ENCODE results near the gene RNF14.

DNA sequence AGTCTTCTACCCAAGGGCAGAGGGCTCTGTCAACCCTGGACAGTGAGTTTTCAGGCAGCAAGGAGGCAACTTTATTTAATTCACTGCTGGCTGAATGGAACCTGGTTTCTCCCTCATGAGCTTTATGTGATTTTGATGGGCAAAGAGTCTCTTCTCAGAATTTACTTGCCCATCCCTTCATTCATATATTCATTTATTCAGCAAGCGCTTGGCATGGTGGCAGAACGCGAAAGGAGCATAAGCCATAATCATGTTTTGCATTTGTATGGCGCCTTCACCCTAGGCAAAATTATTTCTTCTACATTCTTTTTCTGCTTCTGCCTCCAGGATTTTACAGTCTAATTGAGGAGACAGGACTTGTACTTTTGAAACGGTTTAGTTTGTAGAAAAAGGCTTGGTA, 37.2 kb upstream of the RNF14 start:
- no peak for TF ChIP-seq TAF1 (IDR thresholded peaks at IDR 0.05; ENCODE audit: low read depth)
- no peak for TF ChIP-seq YY1 (IDR thresholded peaks at IDR 0.05; ENCODE audit: low read depth)
- no peak for TF ChIP-seq EP300 (IDR thresholded peaks at IDR 0.05; ENCODE audit: borderline replicate concordance)
- TF ChIP-seq, protein P1, sequence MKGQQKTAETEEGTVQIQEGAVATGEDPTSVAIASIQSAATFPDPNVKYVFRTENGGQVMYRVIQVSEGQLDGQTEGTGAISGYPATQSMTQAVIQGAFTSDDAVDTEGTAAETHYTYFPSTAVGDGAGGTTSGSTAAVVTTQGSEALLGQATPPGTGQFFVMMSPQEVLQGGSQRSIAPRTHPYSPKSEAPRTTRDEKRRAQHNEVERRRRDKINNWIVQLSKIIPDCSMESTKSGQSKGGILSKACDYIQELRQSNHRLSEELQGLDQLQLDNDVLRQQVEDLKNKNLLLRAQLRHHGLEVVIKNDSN (IDR thresholded peaks at IDR 0.05) = no peak
- no peak for TF ChIP-seq RAD21 (IDR thresholded peaks at IDR 0.05; ENCODE audit: low read depth)
- TF ChIP-seq CREB1 (IDR thresholded peaks at IDR 0.05; ENCODE audit: low read depth) = no peak
- TF ChIP-seq EGR1 (IDR thresholded peaks at IDR 0.05) = no peak
